GM23338 (cell line): Measurements from ENCODE around the gene COMMD7. TPM values are rescaled to one million over a fixed set of nuclear protein-coding genes. Genes with fewer than 3 reads are reported as not detected.

ENCODE experiments used
- ATAC-seq: fragments of 200-7000 bp; cut with Tn5 transposase; 3 replicates; pipeline ENCODE4 v1.9.1; 2020
- DNase-seq: peaks from one replicate; pipeline ENCODE4 v3.0.0-alpha.2; 2015; ENCODE audit warnings: low spot score
- H2AFZ ChIP-seq: fragments of 200-600 bp; sonication (generic); 2 replicates; pipeline ENCODE4 v1.8.0; 2016; ENCODE audit warnings: antibody characterized with exemption, mild to moderate bottlenecking, moderate library complexity
- H3F3A ChIP-seq: fragments of 200-600 bp; sonication (generic); replicated peaks from 2 replicates; pipeline ENCODE4 v1.8.0; 2017; ENCODE audit warnings: antibody characterized with exemption, mixed run types, low read depth
- H3K27ac ChIP-seq: fragments of 200-600 bp; sonication (generic); 2 replicates; pipeline ENCODE4 v1.6.1; 2016; ENCODE audit warnings: low read depth
- H3K27me3 ChIP-seq: fragments of 200-600 bp; sonication (generic); 2 replicates; pipeline ENCODE4 v1.8.0; 2016; ENCODE audit warnings: mild to moderate bottlenecking, mixed run types, moderate library complexity; ENCODE audit not compliant: insufficient read depth
- H3K36me3 ChIP-seq: fragments of 200-600 bp; sonication (generic); 2 replicates; pipeline ENCODE4 v1.8.0; 2016; ENCODE audit warnings: mild to moderate bottlenecking; ENCODE audit not compliant: insufficient read depth
- H3K4me1 ChIP-seq: fragments of 200-600 bp; sonication (generic); 2 replicates; pipeline ENCODE4 v1.8.0; 2016; ENCODE audit warnings: mild to moderate bottlenecking, moderate library complexity; ENCODE audit not compliant: insufficient read depth
- H3K4me2 ChIP-seq: fragments of 200-600 bp; sonication (generic); 2 replicates; pipeline ENCODE4 v1.7.1; 2017; ENCODE audit warnings: mixed run types
- H3K4me3 ChIP-seq: fragments of 200-600 bp; sonication (generic); 2 replicates; pipeline ENCODE4 v1.6.1; 2016; ENCODE audit warnings: mixed run types
- H3K79me2 ChIP-seq: fragments of 200-600 bp; sonication (generic); replicated peaks from 2 replicates; pipeline ENCODE4 v1.8.0; 2017; ENCODE audit warnings: mild to moderate bottlenecking; ENCODE audit not compliant: insufficient read depth
- H3K9me2 ChIP-seq: fragments of 200-600 bp; sonication (generic); 2 replicates; pipeline ENCODE4 v1.8.0; 2017; ENCODE audit not compliant: insufficient read depth
- H4K20me1 ChIP-seq: fragments of 200-600 bp; sonication (generic); replicated peaks from 2 replicates; pipeline ENCODE4 v1.8.0; 2017; ENCODE audit warnings: mild to moderate bottlenecking; ENCODE audit not compliant: insufficient read depth
- H3K27ac Mint-ChIP-seq: 2 replicates; pipeline ENCODE4 v1.8.0; 2020; ENCODE audit warnings: inconsistent platforms, mild to moderate bottlenecking, moderate library complexity, mixed read lengths
- H3K27me3 Mint-ChIP-seq: 3 replicates; pipeline ENCODE4 v1.8.0; 2022; ENCODE audit warnings: low read depth, mild to moderate bottlenecking, moderate library complexity, mixed read lengths, inconsistent platforms; ENCODE audit not compliant: insufficient read depth, poor library complexity
- H3K36me3 Mint-ChIP-seq: 3 replicates; pipeline ENCODE4 v1.8.0; 2021; ENCODE audit warnings: low read depth, mild to moderate bottlenecking, inconsistent platforms, moderate library complexity, mixed read lengths
- H3K4me1 Mint-ChIP-seq: 3 replicates; pipeline ENCODE4 v1.8.0; 2020; ENCODE audit warnings: mild to moderate bottlenecking, inconsistent platforms, mixed read lengths
- H3K4me3 Mint-ChIP-seq: 3 replicates; pipeline ENCODE4 v1.8.0; 2021; ENCODE audit warnings: moderate library complexity, mild to moderate bottlenecking, inconsistent platforms, mixed read lengths
- H3K9me3 Mint-ChIP-seq: 3 replicates; pipeline ENCODE4 v1.8.0; 2020; ENCODE audit warnings: moderate library complexity, mild to moderate bottlenecking, inconsistent platforms, mixed read lengths
- CTCF ChIP-seq, 2 experiments: fragments of 200-600 bp in 1 of 2; sonication (generic) in 1 of 2; conservative IDR thresholded peaks; 2 replicates each; pipeline versions ENCODE4 v1.5.1 to v1.6.1; 2016 to 2017; ENCODE audit warnings: antibody characterized with exemption in 2 of 2, low read depth in 2 of 2, mild to moderate bottlenecking in 2 of 2, moderate library complexity in 1 of 2
- EZH2 ChIP-seq: fragments of 200-600 bp; sonication (generic); IDR thresholded peaks from one replicate; pipeline ENCODE4 v1.8.0; 2017; ENCODE audit warnings: antibody characterized with exemption, mild to moderate bottlenecking, low read depth; ENCODE audit not compliant: unreplicated experiment
- EZH2phosphoT487 ChIP-seq: fragments of 200-600 bp; sonication (generic); IDR thresholded peaks from one replicate; pipeline ENCODE4 v1.8.1; 2018; ENCODE audit warnings: antibody characterized with exemption; ENCODE audit not compliant: unreplicated experiment
- JUNB ChIP-seq: IDR thresholded peaks from one replicate; pipeline ENCODE4 v1.6.1; 2016; ENCODE audit warnings: antibody characterized with exemption; ENCODE audit not compliant: unreplicated experiment
- NANOG ChIP-seq: IDR thresholded peaks from 2 replicates; pipeline ENCODE4 v1.6.1; 2016; ENCODE audit warnings: antibody characterized with exemption, borderline replicate concordance
- STAT1 ChIP-seq: IDR thresholded peaks from one replicate; pipeline ENCODE4 v1.6.1; 2016; ENCODE audit warnings: antibody characterized with exemption; ENCODE audit not compliant: unreplicated experiment
- ZNF114 ChIP-seq: fragments of 250-450 bp; sonication (Bioruptor Pico); IDR thresholded peaks from 2 replicates; pipeline ENCODE4 v1.5.0; 2020; ENCODE audit warnings: mild to moderate bottlenecking, moderate library complexity
- ZNF331 ChIP-seq: fragments of 250-450 bp; sonication (Bioruptor Pico); IDR thresholded peaks from 2 replicates; pipeline ENCODE4 v1.5.0; 2020; ENCODE audit warnings: low read depth, mild to moderate bottlenecking, moderate library complexity
- polyA plus RNA-seq: library from polyadenylated mRNA; unstranded; fragments of >200 nt; fragmentation: Nextera tagmentation; extraction: Ambion mirVana; gene quantifications from 2 replicates; pipeline ENCODE4 v1.2.1, GENCODE V29; 2016
- total RNA-seq: library from RNA; depleted of rRNA; stranded (reverse); fragments of >200 nt; shearing (Covaris generic); gene quantifications from 2 replicates; pipeline ENCODE4 v1.2.3, GENCODE V29; 2014
- TF ChIP-seq, protein P1 (sequence below): IDR thresholded peaks from 2 replicates; pipeline ENCODE4 v1.6.1; 2016; ENCODE audit warnings: antibody characterized with exemption

COMMD7 gene
- total and polyA plus RNA-seq, 2 experiments from 2014 or later = 67.3 to 86.4 TPM

DNA sequence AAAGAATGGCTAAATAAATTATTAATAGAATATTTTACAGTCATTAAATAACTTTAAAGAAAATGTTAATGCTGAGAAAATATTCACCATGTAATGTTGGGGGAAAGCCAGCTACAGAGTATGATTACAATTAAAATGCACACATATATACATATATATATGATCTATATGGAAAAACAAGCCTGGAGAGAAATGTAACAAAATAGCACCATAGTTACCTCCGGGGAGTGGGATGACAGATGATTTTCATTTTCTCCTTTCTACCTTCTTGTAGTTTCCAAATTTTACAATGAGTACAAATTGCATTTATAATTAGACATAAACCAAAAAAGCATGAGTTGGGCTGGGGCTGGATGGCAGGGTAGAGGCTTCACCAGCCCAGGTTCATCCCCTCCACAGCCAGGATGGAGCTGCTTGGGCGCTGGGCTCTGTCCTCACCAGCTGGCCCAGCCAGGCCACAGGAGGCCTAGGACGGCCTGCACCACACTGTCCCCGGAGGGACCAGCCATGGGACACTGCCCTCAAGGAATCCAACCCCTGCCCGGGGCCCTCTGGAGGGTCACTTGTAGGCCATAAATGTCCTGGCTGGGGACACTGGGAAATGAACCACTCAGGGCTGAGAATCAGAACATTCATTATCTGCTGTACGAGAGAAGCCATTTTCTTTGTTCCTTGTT is 79.8 kb downstream of the COMMD7 start:
- no peaks in the 10 kb centered on the region for H3K27me3 ChIP-seq

GRCh38 chr20:32661820-32662528 is 81.3 kb downstream of the COMMD7 start:
- Histone ChIP-seq H3K27ac (no peak overlapping the region), H3K36me3 (no peaks in the 10 kb centered on the region), H3K4me3 (no peak overlapping the region), H3K79me2 (no peaks in the 10 kb centered on the region), H3K4me1 (0 out of 2 replicates have a peak, but pooled peaks cover 3% of the 10 kb centered on the region), H3F3A (0 out of 2 replicates have a peak, but pooled peaks cover 6% of the 10 kb centered on the region), H3K27me3 (no peaks in the 10 kb centered on the region), H4K20me1 (no peaks in the 10 kb centered on the region; the same call in 1 of the 2 replicates), H3K4me2 (no peak overlapping the region), H2AFZ (peak overlapping the region; percentile 56; the same call in 1 of the 2 replicates), H3K9me2 (peaks cover 4% of the 10 kb centered on the region; the same call in 1 of the 2 replicates)
- ATAC-seq (no peak), DNase-seq (peak; percentile 44)
- peaks cover 1% of the 10 kb centered on the region for H3K27me3 Mint-ChIP-seq
- peaks cover 8% of the 10 kb centered on the region; the same call in 2 of the 3 replicates for H3K9me3 Mint-ChIP-seq
- H3K4me3 Mint-ChIP-seq = no peak overlapping the region
- H3K36me3 Mint-ChIP-seq = no peaks in the 10 kb centered on the region; the same call in 2 of the 3 replicates
- no peak overlapping the region for H3K27ac Mint-ChIP-seq
- peak; percentile 39 to 70 for TF ChIP-seq CTCF (conservative IDR thresholded peaks at IDR 0.05; ENCODE audit: low read depth in 2 of 2)
- TF ChIP-seq ZNF331 (CRISPR knock-in tag) = no peak
- TF ChIP-seq JUNB = no peak
- no peak for TF ChIP-seq ZNF114 (CRISPR knock-in tag)
- peaks cover 5% of the 10 kb centered on the region for H3K4me1 Mint-ChIP-seq

More for the DNA sequence above, 79.8 kb downstream of the COMMD7 start:
- Mint-ChIP-seq H3K36me3 (no peaks in the 10 kb centered on the region; the same call in 2 of the 3 replicates), H3K4me3 (no peak overlapping the region), H3K27me3 (peaks cover 2% of the 10 kb centered on the region), H3K9me3 (peaks cover 8% of the 10 kb centered on the region; the same call in 2 of the 3 replicates), H3K4me1 (peaks cover 10% of the 10 kb centered on the region), H3K27ac (no peak overlapping the region)
- Histone ChIP-seq H4K20me1 (no peaks in the 10 kb centered on the region; the same call in 1 of the 2 replicates), H3K36me3 (no peaks in the 10 kb centered on the region), H3K9me2 (peaks cover 4% of the 10 kb centered on the region; the same call in 1 of the 2 replicates), H3K4me2 (no peak overlapping the region), H3K4me1 (0 out of 2 replicates have a peak, but pooled peaks cover 8% of the 10 kb centered on the region), H3K79me2 (no peaks in the 10 kb centered on the region), H3K4me3 (no peak overlapping the region), H3K27ac (no peak overlapping the region), H3F3A (peaks cover 9% of the 10 kb centered on the region; the same call in 1 of the 2 replicates), H2AFZ (peak overlapping the region; percentile 52; the same call in 1 of the 2 replicates)
- no peak for ATAC-seq
- TF ChIP-seq ZNF114 (CRISPR knock-in tag) = no peak
- no peak for DNase-seq

DNA sequence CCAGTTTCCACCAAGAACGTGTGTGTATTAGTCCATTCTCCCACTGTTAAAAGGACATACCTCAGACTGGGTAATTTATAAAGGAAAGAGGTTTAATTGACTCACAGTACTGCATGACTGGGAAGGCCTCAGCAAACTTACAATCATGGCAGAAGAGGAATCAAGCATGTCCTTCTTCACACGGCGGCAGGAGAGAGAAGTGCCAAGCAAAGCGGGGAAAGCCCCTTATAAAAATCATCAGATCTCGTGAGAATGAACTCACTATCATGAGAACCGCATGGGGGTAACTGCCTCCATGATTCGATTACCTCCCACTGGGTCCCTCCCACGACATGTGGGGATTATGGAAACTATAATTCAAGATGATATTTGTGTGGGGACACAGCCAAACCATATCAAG is 82.6 kb downstream of the COMMD7 start:
- H3K9me3 Mint-ChIP-seq = peaks cover 8% of the 10 kb centered on the region; the same call in 2 of the 3 replicates
- H3F3A ChIP-seq = 0 out of 2 replicates have a peak, but pooled peaks cover 6% of the 10 kb centered on the region
- no peak overlapping the region for H3K27ac ChIP-seq
- 0 out of 2 replicates have a peak, but pooled peaks cover 3% of the 10 kb centered on the region for H3K4me1 ChIP-seq
- H3K4me3 Mint-ChIP-seq = no peak overlapping the region
- no peak overlapping the region for H3K4me3 ChIP-seq
- no peak overlapping the region for H3K27ac Mint-ChIP-seq
- H3K36me3 Mint-ChIP-seq = no peaks in the 10 kb centered on the region; the same call in 2 of the 3 replicates
- no peaks in the 10 kb centered on the region for H3K79me2 ChIP-seq
- H3K4me2 ChIP-seq = no peak overlapping the region
- peaks cover 4% of the 10 kb centered on the region; the same call in 1 of the 2 replicates for H3K9me2 ChIP-seq
- ATAC-seq = no peak
- no peaks in the 10 kb centered on the region for H4K20me1 ChIP-seq
- DNase-seq = no peak
- H3K27me3 Mint-ChIP-seq = no peaks in the 10 kb centered on the region
- H3K36me3 ChIP-seq = no peaks in the 10 kb centered on the region
- no peaks in the 10 kb centered on the region for H3K27me3 ChIP-seq
- H2AFZ ChIP-seq = no peak overlapping the region
- peaks cover 3% of the 10 kb centered on the region; the same call in 2 of the 3 replicates for H3K4me1 Mint-ChIP-seq
- TF ChIP-seq EZH2 (no peak), EZH2phosphoT487 (no peak), NANOG (no peak), CTCF (conservative IDR thresholded peaks at IDR 0.05; ENCODE audit: low read depth in 2 of 2) (no peak), STAT1 (no peak), JUNB (no peak)
- TF ChIP-seq, protein P1, sequence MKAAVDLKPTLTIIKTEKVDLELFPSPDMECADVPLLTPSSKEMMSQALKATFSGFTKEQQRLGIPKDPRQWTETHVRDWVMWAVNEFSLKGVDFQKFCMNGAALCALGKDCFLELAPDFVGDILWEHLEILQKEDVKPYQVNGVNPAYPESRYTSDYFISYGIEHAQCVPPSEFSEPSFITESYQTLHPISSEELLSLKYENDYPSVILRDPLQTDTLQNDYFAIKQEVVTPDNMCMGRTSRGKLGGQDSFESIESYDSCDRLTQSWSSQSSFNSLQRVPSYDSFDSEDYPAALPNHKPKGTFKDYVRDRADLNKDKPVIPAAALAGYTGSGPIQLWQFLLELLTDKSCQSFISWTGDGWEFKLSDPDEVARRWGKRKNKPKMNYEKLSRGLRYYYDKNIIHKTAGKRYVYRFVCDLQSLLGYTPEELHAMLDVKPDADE = no peak
